C4-2B (cell line): Measurements from ENCODE around the gene EDN3.

Experiments used
- ZFX ChIP-seq: fragments of 450-650 bp; IDR thresholded peaks from 2 replicates; pipeline ENCODE4 v1.6.1; 2017
- TF ChIP-seq, protein P1 (sequence below): fragments of 450-650 bp; conservative IDR thresholded peaks from 2 replicates; pipeline ENCODE4 v1.5.1; 2017; ENCODE audit warnings: mild to moderate bottlenecking

GRCh38 chr20:59301343-59302007, 1.1 kb downstream of the EDN3 start:
- TF ChIP-seq, protein P1, sequence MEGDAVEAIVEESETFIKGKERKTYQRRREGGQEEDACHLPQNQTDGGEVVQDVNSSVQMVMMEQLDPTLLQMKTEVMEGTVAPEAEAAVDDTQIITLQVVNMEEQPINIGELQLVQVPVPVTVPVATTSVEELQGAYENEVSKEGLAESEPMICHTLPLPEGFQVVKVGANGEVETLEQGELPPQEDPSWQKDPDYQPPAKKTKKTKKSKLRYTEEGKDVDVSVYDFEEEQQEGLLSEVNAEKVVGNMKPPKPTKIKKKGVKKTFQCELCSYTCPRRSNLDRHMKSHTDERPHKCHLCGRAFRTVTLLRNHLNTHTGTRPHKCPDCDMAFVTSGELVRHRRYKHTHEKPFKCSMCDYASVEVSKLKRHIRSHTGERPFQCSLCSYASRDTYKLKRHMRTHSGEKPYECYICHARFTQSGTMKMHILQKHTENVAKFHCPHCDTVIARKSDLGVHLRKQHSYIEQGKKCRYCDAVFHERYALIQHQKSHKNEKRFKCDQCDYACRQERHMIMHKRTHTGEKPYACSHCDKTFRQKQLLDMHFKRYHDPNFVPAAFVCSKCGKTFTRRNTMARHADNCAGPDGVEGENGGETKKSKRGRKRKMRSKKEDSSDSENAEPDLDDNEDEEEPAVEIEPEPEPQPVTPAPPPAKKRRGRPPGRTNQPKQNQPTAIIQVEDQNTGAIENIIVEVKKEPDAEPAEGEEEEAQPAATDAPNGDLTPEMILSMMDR = no peak
- no peak for TF ChIP-seq ZFX
